ENCODE data around the gene ZSCAN10. TPM values are rescaled to one million over a fixed set of nuclear protein-coding genes. Genes with fewer than 3 reads are reported as not detected.
"Not testable (repeated sequence)": the region's sequence is repeated elsewhere in the genome, so short reads cannot be mapped to it uniquely, and the experiment has no call there.

The ZSCAN10 gene
- total and polyA plus RNA-seq, 9 donors: 0.12 to 0.44 (median 0.15) TPM; not detected in 2

- not testable (repeated sequence) for H3K36me3 ChIP-seq (ENCODE audit: control insufficient read depth, insufficient read depth, low read length); H3K27me3 ChIP-seq (ENCODE audit: control insufficient read depth, insufficient read depth, low read length); H3K27ac ChIP-seq (ENCODE audit: low read length); H3K9me3 ChIP-seq (replicated peaks; ENCODE audit: control insufficient read depth, low read depth, low read length); H3K4me3 ChIP-seq (ENCODE audit: low read length); DNase-seq
- 18% methylated on average over 8 of the region's 9 CpGs for WGBS (ENCODE audit: insufficient coverage)
- H3K4me1 ChIP-seq (ENCODE audit: control insufficient read depth, insufficient read depth, low read length): peaks cover 22% of the 10 kb centered on the region
Measured at GRCh38 chr16:3055734-3056115, 43.4 kb downstream of the ZSCAN10 start.

- peaks cover 16% of the 10 kb centered on the region for H3K4me1 ChIP-seq (ENCODE audit: control insufficient read depth, insufficient read depth, low read length)
- 59% methylated on average over 14 of the region's 17 CpGs for WGBS (ENCODE audit: insufficient coverage)
- no peaks in the 10 kb centered on the region for H3K9me3 ChIP-seq (replicated peaks; ENCODE audit: control insufficient read depth, low read depth, low read length)
- peaks cover 14% of the 10 kb centered on the region for H3K27me3 ChIP-seq (ENCODE audit: control insufficient read depth, insufficient read depth, low read length)
- H3K36me3 ChIP-seq (ENCODE audit: control insufficient read depth, insufficient read depth, low read length): peaks cover 3% of the 10 kb centered on the region
- no peak for DNase-seq
- no peak overlapping the region for H3K4me3 ChIP-seq (ENCODE audit: low read length)
- H3K27ac ChIP-seq (ENCODE audit: low read length): no peak overlapping the region
Measured at GRCh38 chr16:3054965-3055733, 43.9 kb downstream of the ZSCAN10 start.

- not testable (repeated sequence) for H3K36me3 ChIP-seq (ENCODE audit: control insufficient read depth, insufficient read depth, low read length); H3K27ac ChIP-seq (ENCODE audit: low read length); H3K4me1 ChIP-seq (ENCODE audit: control insufficient read depth, insufficient read depth, low read length); H3K4me3 ChIP-seq (ENCODE audit: low read length); DNase-seq; H3K9me3 ChIP-seq (replicated peaks; ENCODE audit: control insufficient read depth, low read depth, low read length)
- peaks cover 32% of the 10 kb centered on the region for H3K27me3 ChIP-seq (ENCODE audit: control insufficient read depth, insufficient read depth, low read length)
- WGBS (ENCODE audit: insufficient coverage): 80% methylated on average over 4 of the region's 13 CpGs
Measured at GRCh38 chr16:3053330-3053710, 45.8 kb downstream of the ZSCAN10 start.

GRCh38 chr16:3052571-3053329 is 46.3 kb downstream of the ZSCAN10 start:
- DNase-seq; H3K4me3 ChIP-seq (ENCODE audit: low read length); H3K9me3 ChIP-seq (replicated peaks; ENCODE audit: control insufficient read depth, low read depth, low read length); H3K27ac ChIP-seq (ENCODE audit: low read length); H3K4me1 ChIP-seq (ENCODE audit: control insufficient read depth, insufficient read depth, low read length); H3K36me3 ChIP-seq (ENCODE audit: control insufficient read depth, insufficient read depth, low read length): not testable (repeated sequence)
- H3K27me3 ChIP-seq (ENCODE audit: control insufficient read depth, insufficient read depth, low read length): peaks cover 36% of the 10 kb centered on the region
- no CpG with 5 or more reads among the region's 12 CpGs for WGBS (ENCODE audit: insufficient coverage)

- WGBS (ENCODE audit: insufficient coverage): 64% methylated on average over 3 of the region's 9 CpGs
- peaks cover 45% of the 10 kb centered on the region for H3K27me3 ChIP-seq (ENCODE audit: control insufficient read depth, insufficient read depth, low read length)
- no peaks in the 10 kb centered on the region for H3K9me3 ChIP-seq (replicated peaks; ENCODE audit: control insufficient read depth, low read depth, low read length)
- no peak overlapping the region for H3K4me3 ChIP-seq (ENCODE audit: low read length)
- H3K4me1 ChIP-seq (ENCODE audit: control insufficient read depth, insufficient read depth, low read length): peaks cover 4% of the 10 kb centered on the region
- H3K36me3 ChIP-seq (ENCODE audit: control insufficient read depth, insufficient read depth, low read length): peaks cover 3% of the 10 kb centered on the region
- H3K27ac ChIP-seq (ENCODE audit: low read length): no peak overlapping the region
- no peak for DNase-seq
Measured at GRCh38 chr16:3051494-3051893, 47.6 kb downstream of the ZSCAN10 start.

GRCh38 chr16:3051009-3051408 is 48.1 kb downstream of the ZSCAN10 start:
- 33% methylated on average over 1 of the region's 4 CpGs for WGBS (ENCODE audit: insufficient coverage)
- Histone ChIP-seq H3K4me3 (ENCODE audit: low read length) (no peak overlapping the region), H3K9me3 (replicated peaks; ENCODE audit: control insufficient read depth, low read depth, low read length) (no peaks in the 10 kb centered on the region), H3K27me3 (ENCODE audit: control insufficient read depth, insufficient read depth, low read length) (peaks cover 49% of the 10 kb centered on the region), H3K36me3 (ENCODE audit: control insufficient read depth, insufficient read depth, low read length) (peaks cover 3% of the 10 kb centered on the region), H3K4me1 (ENCODE audit: control insufficient read depth, insufficient read depth, low read length) (peaks cover 8% of the 10 kb centered on the region), H3K27ac (ENCODE audit: low read length) (no peak overlapping the region)
- DNase-seq: no peak

GRCh38 chr16:3050487-3050886 is 48.6 kb downstream of the ZSCAN10 start:
- no CpG with 5 or more reads among the region's 5 CpGs for WGBS (ENCODE audit: insufficient coverage)
- H3K4me3 ChIP-seq (ENCODE audit: low read length): no peak overlapping the region
- no peak overlapping the region for H3K27ac ChIP-seq (ENCODE audit: low read length)
- H3K4me1 ChIP-seq (ENCODE audit: control insufficient read depth, insufficient read depth, low read length): peaks cover 12% of the 10 kb centered on the region
- peaks cover 55% of the 10 kb centered on the region for H3K27me3 ChIP-seq (ENCODE audit: control insufficient read depth, insufficient read depth, low read length)
- no peaks in the 10 kb centered on the region for H3K9me3 ChIP-seq (replicated peaks; ENCODE audit: control insufficient read depth, low read depth, low read length)
- H3K36me3 ChIP-seq (ENCODE audit: control insufficient read depth, insufficient read depth, low read length): peaks cover 3% of the 10 kb centered on the region
- DNase-seq: no peak

GRCh38 chr16:3049921-3050481 is 49.1 kb downstream of the ZSCAN10 start:
- Histone ChIP-seq H3K27ac (ENCODE audit: low read length) (no peak overlapping the region), H3K4me1 (ENCODE audit: control insufficient read depth, insufficient read depth, low read length) (peaks cover 14% of the 10 kb centered on the region), H3K36me3 (ENCODE audit: control insufficient read depth, insufficient read depth, low read length) (peaks cover 3% of the 10 kb centered on the region), H3K4me3 (ENCODE audit: low read length) (no peak overlapping the region), H3K9me3 (replicated peaks; ENCODE audit: control insufficient read depth, low read depth, low read length) (no peaks in the 10 kb centered on the region), H3K27me3 (ENCODE audit: control insufficient read depth, insufficient read depth, low read length) (peaks cover 59% of the 10 kb centered on the region)
- no peak for DNase-seq
- WGBS (ENCODE audit: insufficient coverage): 73% methylated on average over 18 of the region's 26 CpGs

GRCh38 chr16:3047387-3047720 is 51.7 kb downstream of the ZSCAN10 start:
- DNase-seq: no peak
- Histone ChIP-seq H3K27me3 (ENCODE audit: control insufficient read depth, insufficient read depth, low read length) (peaks cover 85% of the 10 kb centered on the region), H3K4me1 (ENCODE audit: control insufficient read depth, insufficient read depth, low read length) (peaks cover 14% of the 10 kb centered on the region), H3K9me3 (replicated peaks; ENCODE audit: control insufficient read depth, low read depth, low read length) (no peaks in the 10 kb centered on the region), H3K27ac (ENCODE audit: low read length) (no peak overlapping the region), H3K36me3 (ENCODE audit: control insufficient read depth, insufficient read depth, low read length) (no peaks in the 10 kb centered on the region), H3K4me3 (ENCODE audit: low read length) (no peak overlapping the region)
- WGBS (ENCODE audit: insufficient coverage): 8% methylated on average over 13 of the region's 13 CpGs

- Histone ChIP-seq H3K9me3 (replicated peaks; ENCODE audit: control insufficient read depth, low read depth, low read length) (no peaks in the 10 kb centered on the region), H3K27ac (ENCODE audit: low read length) (no peak overlapping the region), H3K36me3 (ENCODE audit: control insufficient read depth, insufficient read depth, low read length) (no peaks in the 10 kb centered on the region), H3K4me1 (ENCODE audit: control insufficient read depth, insufficient read depth, low read length) (peaks cover 14% of the 10 kb centered on the region), H3K4me3 (ENCODE audit: low read length) (peak overlapping the region; percentile 43), H3K27me3 (ENCODE audit: control insufficient read depth, insufficient read depth, low read length) (peaks cover 90% of the 10 kb centered on the region)
- no peak for DNase-seq
- WGBS (ENCODE audit: insufficient coverage): 2% methylated on average over 43 of the region's 54 CpGs
Measured at GRCh38 chr16:3046641-3047386, 52.3 kb downstream of the ZSCAN10 start.
